Stimulated activated effector memory CD8-positive, alpha-beta T cell treated with anti-CD3 and anti-CD28 coated beads, Interleukin-12 subunit alpha, Interleukin-12 subunit beta, amount 100 ng/mL, for 72 hours (primary cell): ENCODE measurements around the gene CHN1.

Source experiments
- ATAC-seq: fragments of 150-1000 bp; cut with Tn5 transposase; 2 replicates; pipeline ENCODE4 v1.10.0; 2021
- DNase-seq, 2 donors: peaks; one replicate each; pipeline ENCODE4 v3.0.0; 2021 to 2022; ENCODE audit warnings: low spot score in 2 of 2
- H3K27ac Mint-ChIP-seq: one replicate; pipeline ENCODE4 v1.8.0; 2022; ENCODE audit warnings: mild to moderate bottlenecking, mixed read lengths
- H3K36me3 Mint-ChIP-seq: one replicate; pipeline ENCODE4 v1.8.0; 2022; ENCODE audit warnings: mild to moderate bottlenecking, mixed read lengths
- H3K4me1 Mint-ChIP-seq: one replicate; pipeline ENCODE4 v1.8.0; 2022; ENCODE audit warnings: mixed read lengths
- H3K4me3 Mint-ChIP-seq: one replicate; pipeline ENCODE4 v1.8.0; 2022; ENCODE audit warnings: mild to moderate bottlenecking, mixed read lengths
- H3K9me3 Mint-ChIP-seq: one replicate; pipeline ENCODE4 v1.8.0; 2022; ENCODE audit warnings: mixed read lengths

The CHN1 gene

GRCh38 chr2:175022923-175023322 lies 17.7 kb upstream of the CHN1 start:
- Mint-ChIP-seq H3K4me1 (no peaks in the 10 kb centered on the region), H3K4me3 (no peak overlapping the region), H3K36me3 (no peaks in the 10 kb centered on the region), H3K9me3 (no peaks in the 10 kb centered on the region), H3K27ac (no peak overlapping the region)
- no peak for DNase-seq
- no peak for ATAC-seq

- DNase-seq (no peak), ATAC-seq (no peak)
- H3K4me1 Mint-ChIP-seq: no peaks in the 10 kb centered on the region
- no peak overlapping the region for H3K4me3 Mint-ChIP-seq
- H3K9me3 Mint-ChIP-seq: no peaks in the 10 kb centered on the region
- no peaks in the 10 kb centered on the region for H3K36me3 Mint-ChIP-seq
- H3K27ac Mint-ChIP-seq: no peak overlapping the region
Observed at GRCh38 chr2:175019566-175020327, 14.6 kb upstream of the CHN1 start.

- DNase-seq: no peak
Observed at GRCh38 chr2:175017618-175018414, 12.6 kb upstream of the CHN1 start.

GRCh38 chr2:175015340-175015739 lies 10.2 kb upstream of the CHN1 start:
- no peaks in the 10 kb centered on the region for H3K9me3 Mint-ChIP-seq
- H3K4me1 Mint-ChIP-seq: no peaks in the 10 kb centered on the region
- DNase-seq (no peak), ATAC-seq (no peak)
- no peak overlapping the region for H3K4me3 Mint-ChIP-seq
- H3K36me3 Mint-ChIP-seq: no peaks in the 10 kb centered on the region
- H3K27ac Mint-ChIP-seq: no peak overlapping the region

More at GRCh38 chr2:175017618-175018414, 12.6 kb upstream of the CHN1 start:
- no peaks in the 10 kb centered on the region for H3K9me3 Mint-ChIP-seq
- no peak overlapping the region for H3K4me3 Mint-ChIP-seq
- no peak overlapping the region for H3K27ac Mint-ChIP-seq
- no peaks in the 10 kb centered on the region for H3K36me3 Mint-ChIP-seq
- ATAC-seq: no peak
- no peaks in the 10 kb centered on the region for H3K4me1 Mint-ChIP-seq

GRCh38 chr2:175012516-175012915 lies 7.3 kb upstream of the CHN1 start:
- Mint-ChIP-seq H3K27ac (no peak overlapping the region), H3K4me1 (no peaks in the 10 kb centered on the region)

GRCh38 chr2:175011505-175011904 lies 6.3 kb upstream of the CHN1 start:
- Mint-ChIP-seq H3K27ac (no peak overlapping the region), H3K36me3 (no peaks in the 10 kb centered on the region), H3K4me1 (no peaks in the 10 kb centered on the region), H3K9me3 (no peaks in the 10 kb centered on the region), H3K4me3 (no peak overlapping the region)
- ATAC-seq (no peak), DNase-seq (no peak)

More at GRCh38 chr2:175012516-175012915, 7.3 kb upstream of the CHN1 start:
- H3K36me3 Mint-ChIP-seq: no peaks in the 10 kb centered on the region
- no peaks in the 10 kb centered on the region for H3K9me3 Mint-ChIP-seq
- ATAC-seq (no peak), DNase-seq (no peak)
- no peak overlapping the region for H3K4me3 Mint-ChIP-seq

GRCh38 chr2:175010848-175011254 lies 5.7 kb upstream of the CHN1 start:
- H3K4me1 Mint-ChIP-seq: no peaks in the 10 kb centered on the region
- H3K4me3 Mint-ChIP-seq: no peak overlapping the region
- H3K9me3 Mint-ChIP-seq: no peaks in the 10 kb centered on the region
- no peak for ATAC-seq
- no peak for DNase-seq
- H3K36me3 Mint-ChIP-seq: no peaks in the 10 kb centered on the region
- H3K27ac Mint-ChIP-seq: no peak overlapping the region

GRCh38 chr2:175009917-175010621 lies 4.9 kb upstream of the CHN1 start:
- DNase-seq: no peak
- Mint-ChIP-seq H3K27ac (no peak overlapping the region), H3K9me3 (no peaks in the 10 kb centered on the region), H3K4me3 (no peak overlapping the region), H3K36me3 (no peaks in the 10 kb centered on the region), H3K4me1 (no peaks in the 10 kb centered on the region)
- no peak for ATAC-seq

- no peak overlapping the region for H3K4me3 Mint-ChIP-seq
- DNase-seq: no peak
- no peaks in the 10 kb centered on the region for H3K9me3 Mint-ChIP-seq
- no peak overlapping the region for H3K27ac Mint-ChIP-seq
- ATAC-seq: no peak
- no peaks in the 10 kb centered on the region for H3K36me3 Mint-ChIP-seq
- H3K4me1 Mint-ChIP-seq: no peaks in the 10 kb centered on the region
Observed at GRCh38 chr2:175008801-175009495, 3.8 kb upstream of the CHN1 start.

- H3K4me3 Mint-ChIP-seq: no peak overlapping the region
- DNase-seq (no peak), ATAC-seq (no peak)
- no peaks in the 10 kb centered on the region for H3K9me3 Mint-ChIP-seq
- no peaks in the 10 kb centered on the region for H3K36me3 Mint-ChIP-seq
- H3K27ac Mint-ChIP-seq: no peak overlapping the region
- no peaks in the 10 kb centered on the region for H3K4me1 Mint-ChIP-seq
Observed at GRCh38 chr2:175008009-175008408, 2.8 kb upstream of the CHN1 start.

- Mint-ChIP-seq H3K4me1 (no peaks in the 10 kb centered on the region), H3K27ac (no peak overlapping the region), H3K9me3 (no peaks in the 10 kb centered on the region), H3K36me3 (no peaks in the 10 kb centered on the region), H3K4me3 (no peak overlapping the region)
- ATAC-seq (no peak), DNase-seq (no peak)
Observed at GRCh38 chr2:175007510-175007909, 2.3 kb upstream of the CHN1 start.

- H3K9me3 Mint-ChIP-seq: no peaks in the 10 kb centered on the region
- no peak for ATAC-seq
- no peaks in the 10 kb centered on the region for H3K36me3 Mint-ChIP-seq
- no peaks in the 10 kb centered on the region for H3K4me1 Mint-ChIP-seq
- DNase-seq: no peak
- peak overlapping the region; percentile 63 for H3K4me3 Mint-ChIP-seq
- no peak overlapping the region for H3K27ac Mint-ChIP-seq
Observed at GRCh38 chr2:175006281-175006680, 1.1 kb upstream of the CHN1 start.

- no peak for DNase-seq
- Mint-ChIP-seq H3K4me3 (peak overlapping the region; percentile 63), H3K36me3 (no peaks in the 10 kb centered on the region), H3K9me3 (no peaks in the 10 kb centered on the region), H3K27ac (no peak overlapping the region), H3K4me1 (no peaks in the 10 kb centered on the region)
- no peak for ATAC-seq
Observed at GRCh38 chr2:175005733-175006264, 618 bp upstream of the CHN1 start.

- no peak overlapping the region for H3K27ac Mint-ChIP-seq
- H3K4me3 Mint-ChIP-seq: peak overlapping the region; percentile 63
- ATAC-seq (peak; percentile 60), DNase-seq (no peak)
- H3K4me1 Mint-ChIP-seq: no peaks in the 10 kb centered on the region
- H3K36me3 Mint-ChIP-seq: no peaks in the 10 kb centered on the region
- no peaks in the 10 kb centered on the region for H3K9me3 Mint-ChIP-seq
Observed at GRCh38 chr2:175004730-175004979, 526 bp downstream of the CHN1 start.
